LNCaP clone FGC (cell line): ENCODE data around the gene GPC6.

Experiments used
- DNase-seq: peaks from one replicate; pipeline ENCODE4 v3.0.0-alpha.2; 2011; ENCODE audit warnings: low read depth
- H3K4me3 ChIP-seq: 2 replicates; pipeline ENCODE4 v1.5.1; 2011; ENCODE audit warnings: mild to moderate bottlenecking, low read depth, low read length, control low read depth
- TF ChIP-seq, protein P1 (sequence below): IDR thresholded peaks from 2 replicates; pipeline ENCODE4 v1.5.1; 2012; ENCODE audit warnings: mild to moderate bottlenecking; ENCODE audit not compliant: control insufficient read depth, insufficient read depth; ENCODE audit errors: extremely low read depth

GPC6 gene

DNA sequence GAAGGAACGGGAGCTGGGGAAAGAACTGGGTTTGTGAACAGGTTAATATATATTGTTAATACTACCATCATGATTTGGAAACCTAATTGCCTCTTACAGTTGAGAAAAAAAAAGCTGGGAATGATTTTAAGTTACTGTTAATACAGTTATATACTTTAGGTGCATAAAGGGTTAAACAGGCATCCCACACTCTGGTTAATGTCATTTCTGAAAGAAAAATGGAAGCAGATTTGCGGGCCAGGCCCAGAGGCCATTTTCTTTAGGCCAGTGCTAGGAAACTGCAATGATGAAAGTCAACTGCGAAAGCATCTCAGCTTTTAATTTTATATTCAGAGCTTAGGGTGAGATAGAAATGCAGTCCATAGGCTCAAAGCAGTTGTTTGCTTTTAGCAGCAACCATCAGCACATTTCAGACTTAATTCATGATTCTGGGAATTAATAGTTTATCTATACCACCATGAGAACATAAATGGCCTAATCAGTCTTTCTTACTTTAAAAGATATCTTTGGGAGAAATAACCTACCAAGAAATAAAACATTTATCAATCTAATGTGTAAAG is 592.8 kb downstream of the GPC6 start:
- TF ChIP-seq, protein P1, sequence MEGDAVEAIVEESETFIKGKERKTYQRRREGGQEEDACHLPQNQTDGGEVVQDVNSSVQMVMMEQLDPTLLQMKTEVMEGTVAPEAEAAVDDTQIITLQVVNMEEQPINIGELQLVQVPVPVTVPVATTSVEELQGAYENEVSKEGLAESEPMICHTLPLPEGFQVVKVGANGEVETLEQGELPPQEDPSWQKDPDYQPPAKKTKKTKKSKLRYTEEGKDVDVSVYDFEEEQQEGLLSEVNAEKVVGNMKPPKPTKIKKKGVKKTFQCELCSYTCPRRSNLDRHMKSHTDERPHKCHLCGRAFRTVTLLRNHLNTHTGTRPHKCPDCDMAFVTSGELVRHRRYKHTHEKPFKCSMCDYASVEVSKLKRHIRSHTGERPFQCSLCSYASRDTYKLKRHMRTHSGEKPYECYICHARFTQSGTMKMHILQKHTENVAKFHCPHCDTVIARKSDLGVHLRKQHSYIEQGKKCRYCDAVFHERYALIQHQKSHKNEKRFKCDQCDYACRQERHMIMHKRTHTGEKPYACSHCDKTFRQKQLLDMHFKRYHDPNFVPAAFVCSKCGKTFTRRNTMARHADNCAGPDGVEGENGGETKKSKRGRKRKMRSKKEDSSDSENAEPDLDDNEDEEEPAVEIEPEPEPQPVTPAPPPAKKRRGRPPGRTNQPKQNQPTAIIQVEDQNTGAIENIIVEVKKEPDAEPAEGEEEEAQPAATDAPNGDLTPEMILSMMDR = no peak
- no peak for DNase-seq
- no peak overlapping the region for H3K4me3 ChIP-seq

DNA sequence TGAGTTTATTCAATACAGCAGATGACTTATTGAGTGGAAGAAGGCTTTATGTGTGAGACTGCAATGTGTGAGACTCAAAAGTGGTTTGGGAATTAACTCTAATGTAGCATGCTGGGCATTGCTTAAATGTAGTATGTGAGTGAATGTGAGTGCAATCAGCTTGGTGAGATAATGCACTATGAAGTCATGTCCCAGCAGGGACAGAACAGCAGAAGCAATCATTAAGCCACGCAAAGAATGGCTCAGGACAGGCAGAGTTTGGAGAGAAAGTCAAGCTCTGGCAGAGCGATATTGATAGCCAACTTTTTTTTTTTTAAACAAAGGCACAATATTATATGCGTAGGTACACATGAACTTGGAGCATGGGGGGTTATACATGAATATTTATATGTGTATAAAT is 597.7 kb downstream of the GPC6 start:
- no peak overlapping the region for H3K4me3 ChIP-seq
- no peak for DNase-seq
- TF ChIP-seq, protein P1 = no peak

DNA sequence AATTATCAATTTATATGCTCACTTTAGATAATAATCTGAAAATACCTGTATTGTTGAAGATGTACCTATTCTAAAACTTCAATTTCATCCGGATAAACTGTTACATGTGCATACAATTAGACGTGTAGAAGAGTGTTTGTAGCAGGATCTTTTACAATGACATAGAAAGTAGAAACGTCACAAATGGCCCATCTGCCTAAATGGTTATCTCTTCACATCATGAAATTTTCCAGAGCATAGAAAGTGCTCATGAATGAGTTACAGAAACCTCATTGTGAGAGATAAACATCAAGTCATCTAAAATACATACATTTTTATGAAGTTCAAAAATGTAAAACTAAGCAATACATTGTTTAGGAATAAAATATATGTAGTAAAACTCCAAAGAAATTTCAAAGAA is 607.4 kb downstream of the GPC6 start:
- H3K4me3 ChIP-seq = no peak overlapping the region
- DNase-seq = no peak
- TF ChIP-seq, protein P1 = no peak

DNA sequence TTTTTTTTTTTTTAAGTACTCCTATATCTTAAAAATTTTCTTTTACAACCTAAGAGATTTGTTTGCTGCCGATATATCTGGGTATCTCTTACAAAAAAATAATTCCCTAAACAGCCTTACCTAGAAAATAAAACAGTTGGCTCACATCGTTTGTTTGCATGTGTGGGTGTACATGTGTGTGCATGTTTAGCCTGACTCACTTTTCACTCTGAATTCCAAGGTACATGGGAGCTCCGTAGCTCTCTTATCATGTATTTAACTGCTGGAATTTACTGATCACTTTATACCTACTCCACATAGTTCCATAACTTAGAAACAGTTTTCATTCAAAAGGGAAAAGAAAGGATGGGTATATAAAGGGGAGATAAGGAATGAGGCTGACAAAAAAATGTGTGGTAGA is 616.5 kb downstream of the GPC6 start:
- TF ChIP-seq, protein P1 = no peak
- no peak overlapping the region for H3K4me3 ChIP-seq
- DNase-seq = no peak

DNA sequence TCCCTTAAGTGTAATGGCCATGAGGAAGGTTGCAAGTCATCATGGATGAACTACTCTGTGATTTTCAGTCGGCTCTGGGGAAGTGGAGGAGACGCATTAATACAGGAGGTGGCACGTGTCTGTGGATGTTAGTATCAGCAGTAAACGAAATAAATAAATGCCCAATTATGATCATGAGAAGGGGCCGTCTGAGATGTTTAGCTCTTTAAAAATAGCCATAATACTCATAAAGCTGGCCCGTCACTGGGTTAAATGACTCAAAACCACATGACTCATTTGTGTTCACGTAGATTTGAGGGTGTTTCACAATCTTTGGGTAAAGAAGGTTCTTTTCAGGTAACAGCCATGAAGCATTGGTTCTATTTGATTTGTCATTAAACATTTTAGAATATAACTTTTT is 620.6 kb downstream of the GPC6 start:
- no peak for DNase-seq
- H3K4me3 ChIP-seq = no peak overlapping the region
- TF ChIP-seq, protein P1 = no peak

DNA sequence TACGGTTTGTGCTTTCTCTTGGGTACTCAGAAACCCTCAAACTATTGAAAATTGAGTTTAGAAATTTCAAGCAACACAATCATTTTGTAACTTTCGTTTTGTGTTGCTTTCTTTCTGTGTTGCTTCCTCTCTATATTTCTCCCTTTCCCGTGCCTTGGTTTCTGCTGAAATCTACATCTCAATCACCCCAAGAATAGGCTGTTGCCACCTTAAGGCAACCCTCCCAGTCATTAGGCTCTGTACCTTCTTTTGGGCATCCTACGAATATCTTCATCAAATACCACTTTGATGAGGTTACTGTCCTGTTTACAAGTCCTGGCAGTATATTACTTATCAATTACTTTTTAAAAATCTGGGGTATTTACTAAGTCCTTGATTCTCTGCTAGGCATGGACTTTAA is 621.6 kb downstream of the GPC6 start:
- no peak overlapping the region for H3K4me3 ChIP-seq
- TF ChIP-seq, protein P1 = no peak
- DNase-seq = no peak

DNA sequence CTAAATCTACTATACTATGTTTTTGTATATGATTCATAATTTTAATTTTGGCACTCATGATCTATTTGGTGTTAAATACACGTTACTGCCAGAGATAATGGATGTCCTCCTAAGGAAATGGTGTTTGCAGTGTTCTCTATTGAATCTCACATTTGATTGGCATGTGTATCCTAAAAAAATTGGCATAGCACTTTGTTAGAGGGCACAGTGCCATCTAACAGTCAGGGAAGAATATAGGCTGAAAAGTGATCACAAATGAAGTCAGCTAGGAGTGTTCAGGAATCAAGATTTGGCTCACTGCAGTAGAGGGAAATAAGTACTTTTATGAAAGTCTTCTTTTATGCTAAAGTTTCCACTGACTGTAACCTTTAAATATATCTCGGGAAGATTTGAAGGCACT is 624.6 kb downstream of the GPC6 start:
- DNase-seq = no peak
- TF ChIP-seq, protein P1 = no peak

More for the DNA sequence above, 624.6 kb downstream of the GPC6 start:
- H3K4me3 ChIP-seq = no peak overlapping the region
